ENCODE measurements around the gene PRRG2. TPM values are rescaled to one million over a fixed set of nuclear protein-coding genes. Genes with fewer than 3 reads are reported as not detected.

PRRG2 gene
- total and polyA plus RNA-seq, 5 donors from 2014 or later, result 0.84 TPM; not detected in 4

- Histone ChIP-seq H3K4me3 (ENCODE audit: low read depth, low read length) (no peak overlapping the region), H3K9me3 (ENCODE audit: control insufficient read depth in 2 of 2, low read length in 2 of 2) (no peaks in the 10 kb centered on the region), H3K36me3 (ENCODE audit: control insufficient read depth, insufficient read depth, low read length) (no peaks in the 10 kb centered on the region), H3K4me1 (ENCODE audit: control insufficient read depth, insufficient read depth, low read length, poor library complexity, severe bottlenecking) (peaks cover 10% of the 10 kb centered on the region), H3K27me3 (ENCODE audit: control insufficient read depth, insufficient read depth, low read length) (no peaks in the 10 kb centered on the region), H3K27ac (ENCODE audit: insufficient read depth, low read length, poor library complexity, severe bottlenecking) (no peak overlapping the region)
- ATAC-seq (ENCODE audit: low read depth in 2 of 2) (no peak), DNase-seq (no peak)
- Mint-ChIP-seq H3K36me3 (peaks cover 7% of the 10 kb centered on the region), H3K4me3 (no peak overlapping the region), H3K4me1 (peaks cover 5 to 17% (median 11%) of the 10 kb centered on the region in 4 donors), H3K27me3 (no peaks in the 10 kb centered on the region), H3K9me3 (no peaks in the 10 kb centered on the region), H3K27ac (peak overlapping the region in 1 of 3 donors; percentile 51)
Measured at GRCh38 chr19:49542446-49542845, 38.7 kb upstream of the PRRG2 start.

GRCh38 chr19:49543032-49543431 is 38.1 kb upstream of the PRRG2 start:
- no peak overlapping the region for H3K4me3 ChIP-seq (ENCODE audit: low read depth, low read length)
- H3K4me1 Mint-ChIP-seq, result peaks cover 5 to 18% (median 12%) of the 10 kb centered on the region in 4 donors
- no peaks in the 10 kb centered on the region for H3K36me3 ChIP-seq (ENCODE audit: control insufficient read depth, insufficient read depth, low read length)
- no peaks in the 10 kb centered on the region for H3K27me3 Mint-ChIP-seq
- DNase-seq, result no peak
- H3K4me3 Mint-ChIP-seq, result peak overlapping the region in 1 of 4 donors; percentile 59
- peaks cover 10% of the 10 kb centered on the region for H3K4me1 ChIP-seq (ENCODE audit: control insufficient read depth, insufficient read depth, low read length, poor library complexity, severe bottlenecking)
- ATAC-seq (ENCODE audit: low read depth in 2 of 2), result no peak
- H3K27ac ChIP-seq (ENCODE audit: insufficient read depth, low read length, poor library complexity, severe bottlenecking), result no peak overlapping the region
- H3K9me3 ChIP-seq (ENCODE audit: control insufficient read depth in 2 of 2, low read length in 2 of 2), result no peaks in the 10 kb centered on the region
- H3K27ac Mint-ChIP-seq, result no peak overlapping the region
- H3K27me3 ChIP-seq (ENCODE audit: control insufficient read depth, insufficient read depth, low read length), result no peaks in the 10 kb centered on the region
- H3K36me3 Mint-ChIP-seq, result peaks cover 7% of the 10 kb centered on the region
- H3K9me3 Mint-ChIP-seq, result no peaks in the 10 kb centered on the region

- Histone ChIP-seq H3K27ac (ENCODE audit: insufficient read depth, low read length, poor library complexity, severe bottlenecking) (no peak overlapping the region), H3K4me1 (ENCODE audit: control insufficient read depth, insufficient read depth, low read length, poor library complexity, severe bottlenecking) (peaks cover 16% of the 10 kb centered on the region), H3K9me3 (ENCODE audit: control insufficient read depth in 2 of 2, low read length in 2 of 2) (no peaks in the 10 kb centered on the region), H3K4me3 (ENCODE audit: low read depth, low read length) (no peak overlapping the region), H3K27me3 (ENCODE audit: control insufficient read depth, insufficient read depth, low read length) (no peaks in the 10 kb centered on the region), H3K36me3 (ENCODE audit: control insufficient read depth, insufficient read depth, low read length) (no peaks in the 10 kb centered on the region)
- Mint-ChIP-seq H3K27ac (peak overlapping the region; percentile 13 to 85 (median 52)), H3K9me3 (no peaks in the 10 kb centered on the region), H3K4me1 (peaks cover 5 to 28% (median 21%) of the 10 kb centered on the region in 4 donors), H3K36me3 (peaks cover 7% of the 10 kb centered on the region), H3K27me3 (no peaks in the 10 kb centered on the region), H3K4me3 (peak overlapping the region in 2 of 4 donors; percentile 24 to 49)
- DNase-seq (no peak), ATAC-seq (ENCODE audit: low read depth in 2 of 2) (no peak)
Measured at GRCh38 chr19:49544154-49544553, 37.0 kb upstream of the PRRG2 start.

GRCh38 chr19:49546825-49547565 is 34.1 kb upstream of the PRRG2 start:
- peak overlapping the region; percentile 65 for H3K4me3 ChIP-seq (ENCODE audit: low read depth, low read length)
- peaks cover 3% of the 10 kb centered on the region for H3K36me3 Mint-ChIP-seq
- H3K27ac Mint-ChIP-seq, result peak overlapping the region; percentile 1 to 88 (median 68)
- H3K36me3 ChIP-seq (ENCODE audit: control insufficient read depth, insufficient read depth, low read length), result no peaks in the 10 kb centered on the region
- no peaks in the 10 kb centered on the region for H3K9me3 Mint-ChIP-seq
- H3K4me1 Mint-ChIP-seq, result peaks cover 5 to 50% (median 27%) of the 10 kb centered on the region in 4 donors
- H3K27me3 Mint-ChIP-seq, result no peaks in the 10 kb centered on the region
- ATAC-seq (ENCODE audit: low read depth in 2 of 2) (peak; percentile 72 to 79), DNase-seq (peak; percentile 61 to 82 (median 77))
- H3K4me1 ChIP-seq (ENCODE audit: control insufficient read depth, insufficient read depth, low read length, poor library complexity, severe bottlenecking), result peaks cover 25% of the 10 kb centered on the region
- no peak overlapping the region for H3K27ac ChIP-seq (ENCODE audit: insufficient read depth, low read length, poor library complexity, severe bottlenecking)
- H3K27me3 ChIP-seq (ENCODE audit: control insufficient read depth, insufficient read depth, low read length), result no peaks in the 10 kb centered on the region
- peak overlapping the region; percentile 5 to 86 (median 78) for H3K4me3 Mint-ChIP-seq
- H3K9me3 ChIP-seq (ENCODE audit: control insufficient read depth in 2 of 2, low read length in 2 of 2), result no peaks in the 10 kb centered on the region

- Histone ChIP-seq H3K36me3 (ENCODE audit: control insufficient read depth, insufficient read depth, low read length) (no peaks in the 10 kb centered on the region), H3K4me1 (ENCODE audit: control insufficient read depth, insufficient read depth, low read length, poor library complexity, severe bottlenecking) (peaks cover 46% of the 10 kb centered on the region), H3K9me3 (ENCODE audit: control insufficient read depth in 2 of 2, low read length in 2 of 2) (no peaks in the 10 kb centered on the region), H3K4me3 (ENCODE audit: low read depth, low read length) (peak overlapping the region; percentile 2), H3K27ac (ENCODE audit: insufficient read depth, low read length, poor library complexity, severe bottlenecking) (no peak overlapping the region), H3K27me3 (ENCODE audit: control insufficient read depth, insufficient read depth, low read length) (no peaks in the 10 kb centered on the region)
- H3K27ac Mint-ChIP-seq, result peak overlapping the region; percentile 83 to 98 (median 90)
- peak overlapping the region; percentile 14 to 71 (median 50) for H3K4me3 Mint-ChIP-seq
- DNase-seq, result peak in 1 of 3 donors; percentile 58
- no peak for ATAC-seq (ENCODE audit: low read depth in 2 of 2)
- peaks cover 11 to 66% (median 40%) of the 10 kb centered on the region in 4 donors for H3K4me1 Mint-ChIP-seq
- no peaks in the 10 kb centered on the region for H3K27me3 Mint-ChIP-seq
- H3K36me3 Mint-ChIP-seq, result peaks cover 14% of the 10 kb centered on the region
- peaks cover 0 to 2% (median 0%) of the 10 kb centered on the region in 7 donors for H3K9me3 Mint-ChIP-seq
Measured at GRCh38 chr19:49549045-49549444, 32.1 kb upstream of the PRRG2 start.

- H3K27me3 Mint-ChIP-seq, result no peaks in the 10 kb centered on the region
- H3K27me3 ChIP-seq (ENCODE audit: control insufficient read depth, insufficient read depth, low read length), result no peaks in the 10 kb centered on the region
- peak overlapping the region; percentile 20 to 83 (median 66) for H3K27ac Mint-ChIP-seq
- peak overlapping the region in 3 of 4 donors; percentile 29 to 91 (median 52) for H3K4me3 Mint-ChIP-seq
- H3K9me3 Mint-ChIP-seq, result peaks cover 0 to 2% (median 0%) of the 10 kb centered on the region in 7 donors
- peaks cover 23% of the 10 kb centered on the region for H3K36me3 Mint-ChIP-seq
- H3K9me3 ChIP-seq (ENCODE audit: control insufficient read depth in 2 of 2, low read length in 2 of 2), result no peaks in the 10 kb centered on the region
- H3K4me1 Mint-ChIP-seq, result peaks cover 11 to 79% (median 46%) of the 10 kb centered on the region in 4 donors
- DNase-seq (no peak), ATAC-seq (ENCODE audit: low read depth in 2 of 2) (no peak)
- peaks cover 65% of the 10 kb centered on the region for H3K4me1 ChIP-seq (ENCODE audit: control insufficient read depth, insufficient read depth, low read length, poor library complexity, severe bottlenecking)
- no peak overlapping the region for H3K4me3 ChIP-seq (ENCODE audit: low read depth, low read length)
- H3K36me3 ChIP-seq (ENCODE audit: control insufficient read depth, insufficient read depth, low read length), result peaks cover 7% of the 10 kb centered on the region
- H3K27ac ChIP-seq (ENCODE audit: insufficient read depth, low read length, poor library complexity, severe bottlenecking), result peak overlapping the region; percentile 33
Measured at GRCh38 chr19:49551531-49551930, 29.6 kb upstream of the PRRG2 start.

- H3K4me1 Mint-ChIP-seq, result peaks cover 6 to 78% (median 42%) of the 10 kb centered on the region in 4 donors
- H3K27ac Mint-ChIP-seq, result peak overlapping the region; percentile 91 to 99 (median 98)
- Histone ChIP-seq H3K4me1 (ENCODE audit: control insufficient read depth, insufficient read depth, low read length, poor library complexity, severe bottlenecking) (peaks cover 68% of the 10 kb centered on the region), H3K36me3 (ENCODE audit: control insufficient read depth, insufficient read depth, low read length) (peaks cover 12% of the 10 kb centered on the region), H3K27ac (ENCODE audit: insufficient read depth, low read length, poor library complexity, severe bottlenecking) (peak overlapping the region; percentile 76), H3K9me3 (ENCODE audit: control insufficient read depth in 2 of 2, low read length in 2 of 2) (no peaks in the 10 kb centered on the region), H3K27me3 (ENCODE audit: control insufficient read depth, insufficient read depth, low read length) (no peaks in the 10 kb centered on the region), H3K4me3 (ENCODE audit: low read depth, low read length) (no peak overlapping the region)
- peak in 2 of 3 donors; percentile 57 to 82 for DNase-seq
- no peaks in the 10 kb centered on the region for H3K27me3 Mint-ChIP-seq
- peak; percentile 43 to 53 for ATAC-seq (ENCODE audit: low read depth in 2 of 2)
- H3K36me3 Mint-ChIP-seq, result peaks cover 29% of the 10 kb centered on the region
- peak overlapping the region; percentile 12 to 87 (median 78) for H3K4me3 Mint-ChIP-seq
- peaks cover 0 to 2% (median 0%) of the 10 kb centered on the region in 7 donors for H3K9me3 Mint-ChIP-seq
Measured at GRCh38 chr19:49552749-49553148, 28.4 kb upstream of the PRRG2 start.
